Glomerular visceral epithelial cell (primary cell): ENCODE measurements around the gene SLC25A26.

Experiments
- DNase-seq: peaks from one replicate; pipeline ENCODE4 v3.0.0-alpha.2; 2016; ENCODE audit errors: extremely low spot score

The SLC25A26 gene

GRCh38 chr3:66227051-66227450, 6.2 kb downstream of the SLC25A26 start:
- no peak for DNase-seq

- DNase-seq, result no peak
Observed at GRCh38 chr3:66227915-66228314, 7.1 kb downstream of the SLC25A26 start.

- no peak for DNase-seq
Observed at GRCh38 chr3:66228707-66229106, 7.9 kb downstream of the SLC25A26 start.

GRCh38 chr3:66229931-66230330, 9.1 kb downstream of the SLC25A26 start:
- DNase-seq, result no peak

GRCh38 chr3:66233033-66233432, 12.2 kb downstream of the SLC25A26 start:
- DNase-seq, result no peak

GRCh38 chr3:66236281-66236680, 15.5 kb downstream of the SLC25A26 start:
- DNase-seq, result no peak

- no peak for DNase-seq
Observed at GRCh38 chr3:66237552-66237951, 16.8 kb downstream of the SLC25A26 start.

- no peak for DNase-seq
Observed at GRCh38 chr3:66239513-66240123, 18.8 kb downstream of the SLC25A26 start.

GRCh38 chr3:66241466-66241865, 20.7 kb downstream of the SLC25A26 start:
- DNase-seq, result no peak

- DNase-seq, result no peak
Observed at GRCh38 chr3:66242788-66243464, 22.1 kb downstream of the SLC25A26 start.

- DNase-seq, result no peak
Observed at GRCh38 chr3:66248641-66249040, 27.8 kb downstream of the SLC25A26 start.

GRCh38 chr3:66253790-66254620, 33.2 kb downstream of the SLC25A26 start:
- peak; percentile 23 for DNase-seq

- DNase-seq, result no peak
Observed at GRCh38 chr3:66255865-66256264, 35.1 kb downstream of the SLC25A26 start.

- no peak for DNase-seq
Observed at GRCh38 chr3:66256806-66257205, 36.0 kb downstream of the SLC25A26 start.

- DNase-seq, result no peak
Observed at GRCh38 chr3:66259566-66260255, 38.9 kb downstream of the SLC25A26 start.

- DNase-seq, result no peak
Observed at GRCh38 chr3:66260431-66260830, 39.6 kb downstream of the SLC25A26 start.

- peak; percentile 9 for DNase-seq
Observed at GRCh38 chr3:66261355-66261754, 40.6 kb downstream of the SLC25A26 start.

- DNase-seq, result no peak
Observed at GRCh38 chr3:66265649-66266048, 44.8 kb downstream of the SLC25A26 start.

GRCh38 chr3:66266551-66266950, 45.8 kb downstream of the SLC25A26 start:
- no peak for DNase-seq

GRCh38 chr3:66267031-66267430, 46.2 kb downstream of the SLC25A26 start:
- no peak for DNase-seq

GRCh38 chr3:66267906-66268305, 47.1 kb downstream of the SLC25A26 start:
- no peak for DNase-seq

GRCh38 chr3:66268864-66269263, 48.1 kb downstream of the SLC25A26 start:
- no peak for DNase-seq
